Neural cell (in vitro differentiated cells): ENCODE data around the gene PPM1H.

Experiments used
- CTCF ChIP-seq: fragments of 450-650 bp; IDR thresholded peaks from 2 replicates; pipeline ENCODE4 v1.5.1; 2014; ENCODE audit warnings: antibody characterized with exemption, mild to moderate bottlenecking, moderate library complexity; ENCODE audit not compliant: poor library complexity, severe bottlenecking
- EP300 ChIP-seq: fragments of 450-650 bp; conservative IDR thresholded peaks from 2 replicates; pipeline ENCODE4 v1.6.1; 2014; ENCODE audit warnings: antibody characterized with exemption, mild to moderate bottlenecking, moderate library complexity; ENCODE audit not compliant: poor library complexity, severe bottlenecking
- EZH2 ChIP-seq: fragments of 200-600, 300-800 bp; shearing (Covaris generic), sonication (generic); IDR thresholded peaks from 2 replicates; pipeline ENCODE4 v1.6.1; 2014; ENCODE audit warnings: antibody characterized with exemption, low read length, borderline replicate concordance, mild to moderate bottlenecking; ENCODE audit not compliant: insufficient read depth, poor library complexity, severe bottlenecking
- MXI1 ChIP-seq: fragments of 450-650 bp; conservative IDR thresholded peaks from 2 replicates; pipeline ENCODE4 v1.6.1; 2014; ENCODE audit warnings: antibody characterized with exemption, mild to moderate bottlenecking; ENCODE audit not compliant: poor library complexity, severe bottlenecking
- POLR2AphosphoS5 ChIP-seq: IDR thresholded peaks from 2 replicates; pipeline ENCODE4 v1.6.1; 2012
- RAD21 ChIP-seq: fragments of 450-650 bp; conservative IDR thresholded peaks from 2 replicates; pipeline ENCODE4 v1.6.1; 2014; ENCODE audit warnings: antibody characterized with exemption, mild to moderate bottlenecking, moderate library complexity
- REST ChIP-seq: IDR thresholded peaks from 2 replicates; pipeline ENCODE4 v1.6.1; 2012; ENCODE audit warnings: borderline replicate concordance
- SMC3 ChIP-seq: fragments of 450-650 bp; conservative IDR thresholded peaks from 2 replicates; pipeline ENCODE4 v1.6.1; 2014; ENCODE audit warnings: antibody characterized with exemption, mild to moderate bottlenecking, moderate library complexity; ENCODE audit not compliant: poor library complexity
- TAF1 ChIP-seq: IDR thresholded peaks from 2 replicates; pipeline ENCODE4 v1.6.1; 2012; ENCODE audit warnings: low read depth

- TF ChIP-seq CTCF (no peak), REST (no peak), EP300 (no peak), EZH2 (no peak), POLR2AphosphoS5 (no peak), RAD21 (no peak), SMC3 (no peak), MXI1 (no peak), TAF1 (no peak)
Measured at GRCh38 chr12:62728741-62729140, 206.2 kb downstream of the PPM1H start.
